ENCODE data around the gene KCNIP1.

Gene KCNIP1

GRCh38 chr5:170479484-170479883 is 24.3 kb upstream of the KCNIP1 start:
- ChIA-PET CTCF (interaction anchor here (0.6 to 1.0 kb wide), 8 partner anchors 11 to 792 kb away, joined by 3 to 7 read pairs (median 3); no protein-coding TSS in a partner anchor), POLR2A (no interaction called here)
- H3K4me1 ChIP-seq (ENCODE audit: control insufficient read depth, insufficient read depth, low read length), result no peaks in the 10 kb centered on the region; the same call in 1 of the 2 replicates
- no peak overlapping the region for H3K4me3 ChIP-seq (ENCODE audit: low read depth, low read length)
- H3K27ac ChIP-seq (ENCODE audit: extremely low read depth, low read depth, low read length), result no peak overlapping the region
- no peaks in the 10 kb centered on the region for H3K9me3 ChIP-seq (ENCODE audit: control insufficient read depth, insufficient read depth, low read depth, low read length)
- no peak for TF ChIP-seq ZSCAN16 (tag by site-specific recombination; IDR thresholded peaks at IDR 0.05)
- no peak for TF ChIP-seq PRDM1 (tag by site-specific recombination; IDR thresholded peaks at IDR 0.05)
- TF ChIP-seq HOXA7 (CRISPR knock-in tag; IDR thresholded peaks at IDR 0.05; ENCODE audit: borderline replicate concordance), result no peak
- TF ChIP-seq, protein P1, sequence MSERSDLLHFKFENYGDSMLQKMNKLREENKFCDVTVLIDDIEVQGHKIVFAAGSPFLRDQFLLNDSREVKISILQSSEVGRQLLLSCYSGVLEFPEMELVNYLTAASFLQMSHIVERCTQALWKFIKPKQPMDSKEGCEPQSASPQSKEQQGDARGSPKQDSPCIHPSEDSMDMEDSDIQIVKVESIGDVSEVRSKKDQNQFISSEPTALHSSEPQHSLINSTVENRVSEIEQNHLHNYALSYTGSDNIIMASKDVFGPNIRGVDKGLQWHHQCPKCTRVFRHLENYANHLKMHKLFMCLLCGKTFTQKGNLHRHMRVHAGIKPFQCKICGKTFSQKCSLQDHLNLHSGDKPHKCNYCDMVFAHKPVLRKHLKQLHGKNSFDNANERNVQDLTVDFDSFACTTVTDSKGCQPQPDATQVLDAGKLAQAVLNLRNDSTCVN (tag by site-specific recombination; optimal IDR thresholded peaks at IDR 0.05), result no peak
- TF ChIP-seq ZNF76 (tag by site-specific recombination; IDR thresholded peaks at IDR 0.05; ENCODE audit: borderline replicate concordance, low read depth), result no peak
- no peak for TF ChIP-seq ZNF184 (tag by site-specific recombination; IDR thresholded peaks at IDR 0.05)
- TF ChIP-seq GLI2 (tag by site-specific recombination; IDR thresholded peaks at IDR 0.05; ENCODE audit: borderline replicate concordance, low read depth), result no peak
- no peak for TF ChIP-seq GLIS1 (tag by site-specific recombination; IDR thresholded peaks at IDR 0.05)
- TF ChIP-seq ZBTB17 (tag by site-specific recombination; IDR thresholded peaks at IDR 0.05), result no peak
- TF ChIP-seq ZNF555 (tag by site-specific recombination; conservative IDR thresholded peaks at IDR 0.05), result no peak
- TF ChIP-seq ZNF560 (tag by site-specific recombination; IDR thresholded peaks at IDR 0.05; ENCODE audit: borderline replicate concordance), result no peak
- no peak for TF ChIP-seq ZNF26 (tag by site-specific recombination; IDR thresholded peaks at IDR 0.05)
- TF ChIP-seq ZNF23 (tag by site-specific recombination; IDR thresholded peaks at IDR 0.05; ENCODE audit: borderline replicate concordance), result no peak
- TF ChIP-seq KLF1 (tag by site-specific recombination; IDR thresholded peaks at IDR 0.05), result no peak
- TF ChIP-seq ZNF580 (tag by site-specific recombination; IDR thresholded peaks at IDR 0.05), result no peak
- no peak for TF ChIP-seq WT1 (tag by site-specific recombination; IDR thresholded peaks at IDR 0.05)
- TF ChIP-seq ZNF777 (tag by site-specific recombination; IDR thresholded peaks at IDR 0.05; ENCODE audit: borderline replicate concordance), result no peak
- no peak for TF ChIP-seq ZNF513 (tag by site-specific recombination; IDR thresholded peaks at IDR 0.05)
- no peak for TF ChIP-seq ZEB2 (tag by site-specific recombination; IDR thresholded peaks at IDR 0.05)
- no peak for TF ChIP-seq ZNF610 (tag by site-specific recombination; IDR thresholded peaks at IDR 0.05; ENCODE audit: borderline replicate concordance)
- no peaks in the 10 kb centered on the region for H3K36me3 ChIP-seq (ENCODE audit: control insufficient read depth in 2 of 2, insufficient read depth in 1 of 2, low read length in 2 of 2)

DNA sequence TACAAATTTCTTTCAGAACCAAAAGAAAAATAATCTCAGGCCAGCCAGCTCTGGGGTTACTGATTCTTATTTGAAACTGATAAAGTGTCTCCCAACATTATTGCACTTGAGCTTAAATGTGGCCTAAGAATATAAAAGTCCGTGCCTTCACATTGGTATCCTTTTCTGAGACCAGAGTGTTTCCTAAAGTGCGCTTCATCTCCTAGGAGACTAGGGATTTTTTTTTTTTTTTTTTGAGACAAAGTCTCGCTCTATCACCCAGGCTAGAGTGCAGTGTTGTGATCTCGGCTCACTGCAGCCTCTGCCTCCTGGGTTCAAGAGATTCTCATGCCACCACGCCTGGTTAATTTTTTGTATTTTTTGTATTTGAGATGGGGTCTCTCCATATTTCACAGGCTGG is 23.6 kb upstream of the KCNIP1 start:
- CTCF ChIA-PET, result interaction anchor here (1.1 to 1.5 kb wide), 2 partner anchors 145 to 154 kb away, joined by 3 to 4 read pairs; no protein-coding TSS in a partner anchor
- Histone ChIP-seq H3K4me3 (ENCODE audit: low read depth, low read length) (no peak overlapping the region), H3K9me3 (ENCODE audit: control insufficient read depth, insufficient read depth, low read depth, low read length) (no peaks in the 10 kb centered on the region), H3K4me1 (ENCODE audit: control insufficient read depth, insufficient read depth, low read length) (no peaks in the 10 kb centered on the region; the same call in 1 of the 2 replicates), H3K36me3 (ENCODE audit: control insufficient read depth in 2 of 2, insufficient read depth in 1 of 2, low read length in 2 of 2) (no peaks in the 10 kb centered on the region), H3K27ac (ENCODE audit: extremely low read depth, low read depth, low read length) (no peak overlapping the region)
- POLR2A ChIA-PET, result no interaction called here
- TF ChIP-seq ZNF747 (tag by site-specific recombination; IDR thresholded peaks at IDR 0.05) (no peak), KLF10 (tag by site-specific recombination; IDR thresholded peaks at IDR 0.05) (no peak), ZNF48 (tag by site-specific recombination; IDR thresholded peaks at IDR 0.05) (no peak), ZNF580 (tag by site-specific recombination; IDR thresholded peaks at IDR 0.05) (no peak), ZNF645 (tag by site-specific recombination; IDR thresholded peaks at IDR 0.05) (no peak), ZNF416 (tag by site-specific recombination; IDR thresholded peaks at IDR 0.05) (no peak), RBAK (tag by site-specific recombination; IDR thresholded peaks at IDR 0.05) (no peak), GFI1B (tag by site-specific recombination; IDR thresholded peaks at IDR 0.05) (no peak)

Data from HEK293 (cell line).